HG03457 (cell line): ENCODE results near the gene KCTD6.

Source experiments
- ATAC-seq: cut with Tn5 transposase; IDR thresholded peaks from one replicate; pipeline ENCODE4 v1.9.1; 2021; ENCODE audit warnings: moderate number of reproducible peaks; ENCODE audit not compliant: unreplicated experiment

Gene KCTD6

DNA sequence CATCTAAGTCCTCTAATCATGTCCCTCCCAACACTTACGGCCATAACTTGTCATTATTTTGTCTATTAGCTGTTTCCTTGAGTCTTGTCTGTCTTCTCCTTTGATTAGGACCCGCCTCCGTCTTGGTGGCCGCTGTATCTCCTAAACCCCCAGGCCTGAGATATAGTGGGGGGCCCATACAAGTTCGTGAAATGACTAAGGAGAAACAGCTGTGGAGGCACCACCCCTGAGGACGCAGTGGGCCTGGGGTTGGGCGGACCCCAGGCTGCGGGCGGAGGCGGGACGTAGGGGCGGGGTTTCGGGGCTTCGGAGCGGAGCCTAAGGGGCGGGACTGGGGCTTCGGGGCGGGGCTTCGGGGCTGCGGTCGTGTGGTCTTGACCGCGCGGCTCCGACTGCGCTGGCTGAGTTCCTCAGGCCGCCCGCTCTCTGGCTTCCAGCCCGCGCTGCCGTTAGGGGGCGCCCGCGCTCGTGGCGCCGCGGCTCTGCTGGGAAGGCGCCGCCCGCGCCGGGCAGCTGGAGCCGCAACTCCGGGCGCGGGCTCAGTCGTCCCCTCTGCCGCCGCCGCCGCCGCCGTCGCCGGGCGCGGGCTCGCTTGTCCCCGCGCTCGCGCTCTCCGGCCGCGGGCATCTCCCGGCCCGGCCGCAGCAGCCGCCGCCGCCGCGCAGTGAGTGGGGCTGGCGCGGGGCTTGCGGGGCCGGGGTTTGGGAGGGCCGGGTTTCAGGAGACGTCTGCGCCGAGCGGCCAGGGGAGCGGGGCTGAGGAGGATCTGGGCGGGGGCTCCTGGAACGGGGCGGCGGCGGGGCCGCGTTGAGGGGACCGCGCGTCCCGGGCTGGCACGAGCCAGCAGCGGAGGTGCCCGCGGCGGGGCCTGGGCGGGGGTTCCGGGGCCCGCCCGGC lies at the start of gene KCTD6:
TSS of gene KCTD6 (plus strand) at position 591 of the 897 bp plus-strand sequence. CDS start 6,660 bp downstream, outside the sequence.
- ATAC-seq, result peak; percentile 94

DNA sequence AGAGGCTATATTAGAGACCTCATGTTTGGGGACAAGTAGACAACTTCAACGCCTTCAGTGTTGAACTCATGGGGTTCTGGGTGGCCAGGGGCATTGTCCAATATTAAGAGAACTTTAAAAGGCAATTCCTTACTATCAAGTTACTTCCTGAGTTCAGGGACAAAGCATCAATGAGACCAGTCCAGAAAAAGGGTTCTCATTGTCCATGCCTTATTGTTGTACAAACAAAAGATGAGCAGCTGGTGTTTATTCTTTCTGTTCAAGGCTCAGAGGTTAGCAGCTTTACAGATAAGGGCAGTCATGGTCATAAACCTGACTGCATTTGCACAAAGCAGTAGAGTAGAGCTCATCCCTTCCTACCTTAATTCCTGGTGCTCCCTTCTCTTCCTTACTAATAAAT lies 39.7 kb upstream of the KCTD6 start:
- no peak for ATAC-seq

DNA sequence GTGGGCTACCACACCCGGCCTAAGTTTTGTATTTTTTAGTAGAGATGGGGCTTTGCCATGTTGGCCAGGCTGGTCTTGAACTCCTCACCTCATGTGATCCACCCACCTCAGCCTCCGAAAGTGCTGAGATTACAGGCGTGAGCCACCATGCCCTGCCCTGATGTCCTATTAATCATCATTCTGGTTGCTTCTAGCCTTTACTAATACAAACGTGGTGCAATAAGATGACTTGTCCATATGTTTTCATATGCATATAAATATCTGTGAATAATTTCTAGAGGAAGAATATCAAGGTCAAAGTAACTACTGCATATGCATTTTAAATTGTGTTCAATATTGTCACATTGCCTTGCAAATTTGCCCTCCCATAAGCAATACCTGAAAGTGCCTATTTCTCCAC lies 32.7 kb upstream of the KCTD6 start:
- ATAC-seq, result no peak

DNA sequence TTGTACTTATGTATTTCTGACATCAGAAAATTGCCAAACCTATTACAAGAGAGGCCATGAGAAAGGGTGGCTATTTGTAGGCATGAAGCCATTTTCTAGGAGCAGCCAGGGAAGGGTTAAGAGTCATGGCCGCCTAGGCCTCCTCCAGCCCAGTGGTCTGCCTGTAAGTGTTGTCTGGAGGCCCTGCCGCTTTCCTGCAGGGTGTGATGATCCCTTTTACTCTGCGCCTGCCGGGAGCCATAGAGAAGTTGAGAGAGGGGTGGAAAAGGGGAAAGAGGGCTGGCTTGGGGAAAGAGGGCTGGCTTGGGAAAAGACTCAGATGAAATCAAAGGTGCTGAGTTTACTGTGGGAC lies 29.1 kb upstream of the KCTD6 start:
- no peak for ATAC-seq

DNA sequence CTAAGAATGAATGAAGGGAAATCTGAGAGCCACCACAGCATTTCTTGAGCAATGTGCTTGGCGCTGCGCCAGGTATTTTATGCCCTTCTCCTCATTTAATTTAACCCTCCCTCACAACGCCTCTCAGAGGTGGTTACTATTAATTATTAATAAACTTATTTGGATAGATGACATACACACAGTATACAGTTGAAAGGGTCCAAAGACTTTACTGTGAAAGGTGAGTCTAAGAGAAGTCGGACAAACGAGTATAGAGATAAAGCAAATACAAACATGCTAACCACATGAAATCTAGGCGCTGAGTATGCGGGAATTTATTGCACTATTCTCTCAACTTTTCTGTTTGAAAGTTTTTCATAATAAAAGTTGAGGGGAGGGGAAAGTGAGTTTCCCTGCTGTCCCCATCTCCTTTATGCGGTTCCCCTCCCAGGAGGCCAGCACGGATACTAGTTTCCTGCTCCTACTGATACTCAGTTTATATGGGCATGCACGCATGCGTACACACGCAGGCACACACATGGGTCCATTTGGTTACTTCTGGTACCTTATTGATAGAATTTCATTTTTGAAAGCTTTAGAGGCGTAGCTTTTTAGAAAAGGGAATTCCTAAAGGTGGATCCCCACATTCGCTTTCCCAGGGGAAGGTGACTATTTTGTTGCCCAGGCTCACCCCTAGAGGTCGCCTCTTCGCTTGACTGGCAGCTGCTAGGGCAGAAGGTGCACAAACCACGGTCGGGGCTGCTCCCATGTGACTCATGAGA lies 28.5 kb upstream of the KCTD6 start:
- no peak for ATAC-seq

DNA sequence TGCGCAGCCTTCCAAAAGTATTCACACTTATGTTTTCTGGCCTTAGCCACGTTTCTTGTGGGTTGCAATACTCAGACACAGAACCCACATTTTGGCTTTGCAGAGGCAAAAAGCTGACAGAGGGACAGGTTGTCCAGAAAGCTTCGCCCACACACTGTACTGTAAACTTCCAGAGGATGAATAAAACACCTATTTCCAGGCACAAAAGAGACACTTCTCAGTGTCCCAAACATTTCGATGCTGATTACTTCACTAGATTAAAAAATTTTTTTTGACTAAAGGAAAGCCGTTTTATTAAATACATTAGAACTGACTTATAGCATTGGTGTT lies 28.0 kb upstream of the KCTD6 start:
- no peak for ATAC-seq

DNA sequence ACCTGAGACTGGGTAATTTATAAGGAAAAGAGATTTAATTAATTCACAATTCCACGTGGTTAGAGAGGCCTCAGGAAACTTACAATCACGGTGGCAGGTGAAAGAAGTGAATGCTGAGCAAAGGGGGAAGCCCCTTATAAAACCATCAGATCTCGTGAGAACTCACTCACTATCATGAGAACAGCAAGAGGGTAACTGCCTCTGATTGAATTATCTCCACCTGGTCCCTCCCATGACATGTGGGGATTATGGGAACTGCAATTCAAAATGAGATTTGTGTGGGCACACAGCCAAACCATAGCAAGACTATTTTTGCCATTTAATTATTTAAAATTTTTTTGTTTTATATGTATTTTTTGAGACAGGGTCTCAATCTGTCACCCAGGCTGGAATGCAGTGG lies 27.0 kb upstream of the KCTD6 start:
- no peak for ATAC-seq

DNA sequence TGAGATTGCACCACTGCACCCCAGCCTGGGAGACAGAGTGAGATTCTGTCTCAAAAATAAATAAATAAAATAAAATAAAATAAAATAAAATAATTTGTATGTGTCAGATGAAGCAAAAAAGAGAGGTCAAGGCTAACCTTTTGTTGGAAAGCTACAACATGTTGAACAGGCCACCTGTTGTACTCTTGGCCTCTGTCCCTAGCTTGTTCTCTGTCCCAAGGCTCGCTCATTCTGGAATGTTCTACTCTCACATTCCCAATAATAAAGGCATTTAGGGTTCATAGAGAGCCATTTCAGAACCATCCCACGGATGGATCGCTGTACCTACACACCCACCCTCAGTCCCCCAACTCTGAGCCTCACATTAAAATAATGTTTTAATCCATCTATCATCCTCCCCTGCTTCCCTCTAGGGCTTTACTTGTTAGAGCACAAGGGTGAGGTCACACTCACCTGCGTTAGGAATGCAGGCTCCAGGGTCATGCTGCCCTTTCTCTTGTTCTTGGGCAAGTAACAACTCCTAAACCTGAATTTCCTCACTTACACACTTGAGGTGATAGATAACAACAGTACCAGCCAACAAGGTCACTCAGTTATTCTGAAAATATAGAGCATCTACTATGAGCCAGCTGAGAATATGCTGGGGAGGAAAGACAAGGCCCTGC lies 24.9 kb upstream of the KCTD6 start:
- no peak for ATAC-seq

DNA sequence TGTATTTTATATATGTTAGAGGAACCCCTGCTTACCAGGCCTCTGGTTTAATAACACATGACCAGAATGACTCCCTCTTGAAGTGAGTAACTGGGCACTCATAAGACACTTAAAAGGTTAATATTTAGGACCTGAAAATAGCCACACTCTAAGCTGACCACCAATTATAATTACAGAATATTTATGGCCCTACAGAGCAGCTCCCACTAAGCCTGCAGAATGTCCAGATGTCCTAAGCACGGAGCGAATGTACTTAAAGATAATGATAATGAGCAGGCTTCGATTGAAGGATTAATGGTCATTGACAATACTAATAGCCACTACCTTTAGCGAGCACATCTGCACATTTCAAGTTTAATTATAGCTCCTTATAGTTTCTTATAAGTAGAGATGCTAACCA lies 22.8 kb upstream of the KCTD6 start:
- no peak for ATAC-seq

DNA sequence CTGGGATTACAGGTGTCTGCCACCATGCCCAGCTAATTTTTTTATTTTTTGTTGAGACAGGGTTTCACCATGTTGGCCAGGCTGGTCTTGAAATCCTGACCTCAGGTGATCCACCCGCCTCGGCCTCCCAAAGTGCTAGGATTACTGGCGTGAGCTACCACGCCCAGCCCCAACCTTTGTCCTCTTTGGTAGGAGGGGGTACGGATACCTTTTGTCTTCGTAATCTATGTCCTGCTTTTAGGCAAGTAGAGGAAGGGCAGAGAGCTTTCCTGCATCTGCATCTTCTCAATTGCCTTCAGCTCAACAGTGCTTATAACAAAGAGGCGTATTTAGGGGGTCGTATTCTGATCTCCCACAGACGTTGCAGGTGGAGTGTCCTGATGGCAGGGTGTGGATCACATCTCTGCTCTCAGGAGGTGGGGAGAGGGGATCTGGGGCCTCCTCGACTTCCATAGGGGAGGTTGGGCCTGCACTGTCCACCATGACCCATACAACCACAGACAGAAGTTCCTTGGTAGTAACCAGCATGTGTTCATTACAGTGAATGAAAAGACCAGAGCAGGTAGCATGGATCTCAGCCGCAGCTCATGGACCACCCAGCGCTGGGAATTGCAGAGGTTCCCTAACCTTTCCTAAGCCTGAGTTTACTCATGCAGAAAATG lies 21.4 kb upstream of the KCTD6 start:
- ATAC-seq, result no peak

DNA sequence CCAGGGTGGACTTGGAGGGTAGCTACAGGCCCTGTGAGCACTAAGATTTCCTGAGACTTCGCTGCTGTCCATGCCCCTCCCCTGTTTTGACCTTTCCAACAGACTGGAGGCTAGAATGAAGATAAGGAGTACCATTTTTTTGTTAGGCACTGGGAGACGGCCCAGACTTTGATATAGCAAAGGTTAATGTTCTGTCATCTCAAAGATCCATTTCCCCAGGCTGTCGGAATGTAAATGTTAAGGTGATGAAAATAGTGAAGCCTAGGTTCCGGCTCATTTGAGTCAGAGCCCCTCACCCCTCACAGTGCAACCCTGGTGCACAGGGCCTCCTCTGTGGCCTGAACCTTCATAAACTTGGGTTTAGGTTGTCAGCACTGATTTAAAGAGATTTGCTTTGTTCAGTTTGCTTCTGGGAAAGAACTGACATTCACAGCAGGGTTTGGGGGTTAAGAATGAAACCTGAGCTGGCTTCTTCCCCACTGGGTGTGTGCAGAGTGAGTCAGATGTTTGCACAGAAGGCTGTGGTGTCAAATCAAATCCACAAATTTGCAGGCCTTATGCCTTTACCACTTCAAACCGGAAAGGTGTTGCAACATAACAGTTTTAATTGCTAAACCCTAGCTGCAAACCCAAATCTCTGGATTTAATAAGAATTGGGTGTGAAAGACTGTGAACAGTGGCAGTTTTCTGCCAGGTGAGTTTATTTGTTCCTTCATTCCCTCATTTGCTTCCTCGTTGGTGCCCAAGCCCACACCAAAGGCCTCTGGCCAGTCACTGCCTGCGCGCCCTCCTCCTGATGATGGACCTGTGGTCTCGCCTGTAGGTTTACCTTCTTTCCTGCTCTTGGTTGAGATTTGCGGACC lies 20.6 kb upstream of the KCTD6 start:
- ATAC-seq, result no peak

DNA sequence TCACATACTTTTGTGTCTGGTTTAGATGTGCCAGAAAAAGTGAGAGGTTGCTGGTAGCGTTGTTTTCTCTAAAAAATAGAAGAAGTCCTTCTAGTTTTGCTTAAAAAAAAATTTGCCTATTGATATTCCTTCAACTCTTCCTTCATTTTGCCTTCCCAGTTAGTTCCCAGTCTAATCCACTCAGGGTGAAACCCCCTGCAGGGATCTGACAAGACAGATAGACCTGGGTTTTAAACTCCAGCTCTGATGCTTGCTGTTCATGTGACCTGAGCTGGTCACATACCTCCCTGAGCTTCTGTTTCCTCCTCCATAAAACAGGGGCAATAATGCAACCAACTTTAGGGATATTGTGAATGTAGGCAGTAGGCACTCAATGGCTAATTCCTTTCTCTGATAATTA lies 18.6 kb upstream of the KCTD6 start:
- no peak for ATAC-seq

DNA sequence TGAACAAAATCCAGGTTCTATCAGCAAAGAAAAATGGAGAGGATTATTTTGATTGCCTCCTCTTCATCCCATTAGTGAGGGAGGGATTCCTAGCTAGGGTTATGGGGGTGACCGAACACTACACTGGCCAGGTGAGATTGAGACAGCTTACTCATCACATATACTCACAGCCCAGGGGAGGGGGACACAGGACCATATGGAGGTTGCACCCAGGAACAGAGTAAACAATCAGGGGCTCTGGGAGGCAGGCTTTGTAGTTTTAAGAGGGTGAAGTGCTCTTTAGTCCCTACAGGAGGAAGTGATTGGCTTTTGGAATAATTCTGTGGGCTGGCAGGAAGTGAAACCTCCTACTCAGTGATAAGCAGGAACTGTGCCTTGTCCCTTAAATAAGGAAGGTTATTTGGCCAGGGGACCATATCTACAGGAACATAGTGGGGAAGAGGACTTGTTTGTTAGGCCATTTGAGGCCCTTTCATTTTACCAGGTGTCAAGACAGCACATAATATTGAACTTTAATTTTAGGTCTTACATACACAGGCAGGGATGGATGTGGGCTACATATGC lies 17.5 kb upstream of the KCTD6 start:
- ATAC-seq, result no peak

DNA sequence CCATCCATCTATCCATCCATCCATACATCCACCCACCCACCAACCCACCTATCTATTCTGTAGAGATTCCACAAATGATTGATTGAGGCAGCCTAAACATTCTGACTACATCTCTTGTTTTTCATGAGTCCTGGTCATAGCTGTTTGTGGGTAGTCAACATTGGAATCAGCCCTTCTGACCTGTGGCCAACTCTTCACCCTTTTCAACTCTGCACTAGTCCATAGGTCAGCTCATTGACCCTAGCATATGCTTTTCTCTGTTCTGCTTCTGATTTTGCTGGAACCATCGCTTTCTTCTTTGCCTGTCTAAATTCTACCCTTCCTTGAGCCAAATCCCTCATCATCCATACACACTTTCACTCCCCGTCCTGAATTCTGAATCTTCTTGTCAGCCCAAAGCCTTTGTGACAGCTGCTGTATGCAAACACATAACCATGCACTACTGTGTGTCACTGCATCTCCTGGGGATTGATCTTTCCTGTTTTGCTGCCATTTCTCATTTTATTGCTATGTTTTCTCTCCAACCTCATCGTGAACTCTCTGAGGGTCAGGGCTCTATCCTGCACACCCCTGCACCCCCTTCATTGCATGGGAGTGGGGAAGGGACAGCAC lies 16.8 kb upstream of the KCTD6 start:
- no peak for ATAC-seq

DNA sequence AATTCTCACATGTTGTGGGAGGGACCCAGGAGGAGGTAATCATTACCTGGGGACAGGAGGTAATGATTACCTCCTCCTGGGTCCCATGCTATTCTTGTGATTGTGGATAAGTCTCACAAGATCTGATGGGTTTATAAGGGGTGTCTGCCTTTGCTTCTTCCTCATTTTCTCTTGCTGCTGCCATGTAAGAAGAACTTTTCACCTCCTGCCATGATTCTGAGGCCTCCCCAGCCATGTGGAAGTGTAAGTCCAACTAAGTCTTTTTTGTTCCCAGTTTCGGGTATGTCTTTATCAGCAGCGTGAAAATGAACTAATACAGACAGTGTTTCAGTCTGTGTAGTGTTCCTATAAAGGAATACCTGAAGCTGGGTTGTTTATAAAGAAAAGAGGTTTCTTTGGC lies 13.1 kb upstream of the KCTD6 start:
- ATAC-seq, result no peak

DNA sequence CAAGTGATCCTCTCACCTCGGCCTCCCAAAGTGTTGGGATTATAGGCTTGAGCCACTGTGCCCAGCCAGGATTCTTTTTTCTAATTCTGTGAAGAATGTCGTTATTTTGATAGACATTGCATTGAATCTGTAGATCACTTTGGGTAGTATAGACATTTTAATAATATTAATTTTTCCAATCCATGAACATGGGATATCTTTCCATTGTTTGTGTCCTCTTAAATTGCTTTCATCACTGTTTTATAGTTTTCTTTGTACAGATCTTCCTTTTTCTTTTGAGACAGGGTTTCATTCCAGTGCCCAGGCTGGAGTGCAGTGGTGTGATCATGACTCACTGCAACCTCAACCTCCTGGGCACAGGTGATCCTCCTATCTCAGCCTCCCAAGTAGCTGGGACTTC lies 11.6 kb upstream of the KCTD6 start:
- no peak for ATAC-seq

DNA sequence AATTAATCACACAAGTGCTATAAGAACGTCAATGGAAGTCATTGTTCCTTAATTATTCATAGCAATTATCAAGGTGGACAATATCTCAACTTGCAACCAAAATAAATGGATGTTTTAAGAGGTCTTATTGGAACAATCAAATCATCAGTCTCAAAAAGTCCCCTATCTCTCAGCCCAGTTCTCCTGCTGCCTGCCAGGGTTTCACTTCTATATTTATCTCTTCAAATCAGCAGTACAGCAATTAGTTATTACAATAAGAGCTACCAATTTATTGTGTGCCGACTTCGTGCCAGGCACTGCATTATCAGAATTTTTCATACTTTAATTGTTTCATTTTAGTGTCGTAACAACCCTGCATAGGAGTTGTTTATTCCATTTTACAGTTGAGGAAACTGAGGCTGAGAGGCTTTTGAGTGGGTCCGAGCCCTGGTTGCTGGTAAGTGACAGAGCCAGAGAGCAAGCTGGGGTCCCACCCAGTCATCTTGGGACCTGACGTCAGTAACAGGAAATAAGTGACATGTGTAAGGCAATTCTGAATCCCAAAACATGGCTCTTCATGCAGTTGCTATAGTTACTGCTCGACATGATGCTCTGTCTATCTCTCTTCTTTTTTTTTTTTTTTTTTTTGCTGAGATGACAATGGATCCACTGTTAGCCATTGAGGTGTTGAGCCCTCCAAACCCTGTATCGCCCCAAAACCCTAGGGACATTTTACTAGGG lies 8.8 kb upstream of the KCTD6 start:
- no peak for ATAC-seq

DNA sequence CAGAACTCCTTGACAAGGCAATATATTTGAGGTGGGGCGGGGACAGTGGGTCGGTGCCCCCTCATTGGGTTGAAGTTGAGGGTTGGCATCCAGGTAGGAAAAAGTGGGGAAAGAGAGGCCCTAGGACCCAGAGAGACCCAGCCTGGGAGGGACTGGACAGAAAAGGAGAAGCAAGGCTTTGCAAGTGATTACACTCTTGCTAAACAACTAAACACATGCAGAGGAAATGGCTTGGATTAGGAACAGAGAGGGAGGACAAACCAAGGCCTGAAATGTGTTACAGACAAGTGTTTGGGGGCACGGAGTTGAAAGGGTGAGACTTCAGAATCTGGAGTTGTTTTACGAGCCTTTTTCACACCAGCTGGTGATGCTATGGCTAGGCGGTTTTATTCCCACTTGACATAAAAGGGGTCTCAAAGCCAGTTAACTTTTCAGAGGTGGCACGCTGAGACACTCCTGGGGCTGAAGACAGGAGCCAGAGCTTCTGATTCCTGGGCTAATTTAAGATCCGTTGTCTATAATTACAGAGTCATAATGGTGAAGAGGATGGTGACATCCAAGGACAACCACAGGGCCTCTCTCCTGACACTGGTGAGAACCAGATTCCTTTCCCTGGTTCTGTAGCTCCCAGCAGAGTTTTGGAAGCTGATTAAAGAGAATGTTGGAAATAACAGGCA lies 7.7 kb upstream of the KCTD6 start:
- ATAC-seq, result no peak

DNA sequence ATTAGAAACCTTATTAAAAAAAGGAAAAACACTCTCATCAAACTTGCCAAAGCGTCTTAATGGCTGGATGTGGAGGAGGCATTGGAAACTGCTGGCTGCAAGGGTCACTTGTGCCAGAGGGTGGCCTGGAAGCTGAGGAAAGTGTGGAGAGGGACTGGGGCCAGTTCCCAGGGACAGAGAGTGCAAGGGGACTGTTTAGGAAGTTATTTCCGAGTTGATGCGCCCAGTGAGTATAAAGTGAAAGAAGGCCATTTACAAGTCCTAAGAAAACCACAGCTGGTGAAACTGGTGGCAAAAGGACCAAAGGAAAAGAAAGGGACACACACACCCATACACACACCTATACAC lies 7.2 kb upstream of the KCTD6 start:
- ATAC-seq, result no peak
